Bronchial epithelial cell (primary cell): ENCODE data around the gene UGT1A6. TPM values are rescaled to one million over a fixed set of nuclear protein-coding genes. Genes with fewer than 3 reads are reported as not detected.

Source experiments
- DNase-seq: peaks from one replicate; pipeline ENCODE4 v3.0.0-alpha.2; 2010; ENCODE audit warnings: low read depth
- FAIRE-seq: peaks from 2 replicates; lab custom pipeline; 2011; peaks lifted over from hg19 to GRCh38; lab: Jason Lieb, UNC
- H3K27me3 ChIP-seq: 2 replicates; pipeline ENCODE4 v1.5.1; 2011; ENCODE audit warnings: low read length; ENCODE audit not compliant: control insufficient read depth, insufficient read depth
- H3K36me3 ChIP-seq: 2 replicates; pipeline ENCODE4 v1.5.1; 2011; ENCODE audit warnings: low read length; ENCODE audit not compliant: control insufficient read depth, insufficient read depth
- H3K4me3 ChIP-seq: 2 replicates; pipeline ENCODE4 v1.5.1; 2011; ENCODE audit warnings: mild to moderate bottlenecking, low read depth, low read length, control low read depth
- total RNA-seq: library from RNA; depleted of rRNA; stranded (reverse); fragments of >200 nt; gene quantifications from 2 replicates; pipeline ENCODE4 v1.2.1, GENCODE V29; 2014
- TF ChIP-seq, protein P1 (sequence below): IDR thresholded peaks from 2 replicates; pipeline ENCODE4 v1.5.1; 2011; ENCODE audit warnings: mild to moderate bottlenecking, moderate library complexity, low read length, control low read depth, inconsistent platforms; ENCODE audit not compliant: insufficient read depth, severe bottlenecking

UGT1A6 gene
- total RNA-seq, 1 donor from 2014 or later, result 12.9 TPM

DNA sequence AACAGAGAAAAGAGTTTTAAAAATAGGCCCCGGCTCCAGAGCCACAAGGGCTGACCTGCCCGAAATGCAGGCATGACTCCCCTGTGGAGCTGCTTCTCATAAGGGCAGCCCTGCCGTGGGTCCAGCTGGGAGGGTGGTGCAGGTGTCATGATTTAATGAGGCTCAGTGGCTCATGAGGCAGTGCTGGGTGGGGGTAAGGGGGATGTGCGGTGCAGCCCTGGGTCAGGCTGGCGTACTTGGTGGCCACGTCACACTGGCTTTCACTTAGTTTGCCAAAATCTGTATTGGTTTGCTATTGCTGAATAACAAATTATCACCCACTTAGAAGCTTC, 128.1 kb downstream of the UGT1A6 start:
- no peaks in the 10 kb centered on the region for H3K36me3 ChIP-seq
- H3K27me3 ChIP-seq, result no peaks in the 10 kb centered on the region
- no peak for DNase-seq
- TF ChIP-seq, protein P1, sequence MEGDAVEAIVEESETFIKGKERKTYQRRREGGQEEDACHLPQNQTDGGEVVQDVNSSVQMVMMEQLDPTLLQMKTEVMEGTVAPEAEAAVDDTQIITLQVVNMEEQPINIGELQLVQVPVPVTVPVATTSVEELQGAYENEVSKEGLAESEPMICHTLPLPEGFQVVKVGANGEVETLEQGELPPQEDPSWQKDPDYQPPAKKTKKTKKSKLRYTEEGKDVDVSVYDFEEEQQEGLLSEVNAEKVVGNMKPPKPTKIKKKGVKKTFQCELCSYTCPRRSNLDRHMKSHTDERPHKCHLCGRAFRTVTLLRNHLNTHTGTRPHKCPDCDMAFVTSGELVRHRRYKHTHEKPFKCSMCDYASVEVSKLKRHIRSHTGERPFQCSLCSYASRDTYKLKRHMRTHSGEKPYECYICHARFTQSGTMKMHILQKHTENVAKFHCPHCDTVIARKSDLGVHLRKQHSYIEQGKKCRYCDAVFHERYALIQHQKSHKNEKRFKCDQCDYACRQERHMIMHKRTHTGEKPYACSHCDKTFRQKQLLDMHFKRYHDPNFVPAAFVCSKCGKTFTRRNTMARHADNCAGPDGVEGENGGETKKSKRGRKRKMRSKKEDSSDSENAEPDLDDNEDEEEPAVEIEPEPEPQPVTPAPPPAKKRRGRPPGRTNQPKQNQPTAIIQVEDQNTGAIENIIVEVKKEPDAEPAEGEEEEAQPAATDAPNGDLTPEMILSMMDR, result no peak
- no peak overlapping the region for H3K4me3 ChIP-seq
- FAIRE-seq, result no peak

DNA sequence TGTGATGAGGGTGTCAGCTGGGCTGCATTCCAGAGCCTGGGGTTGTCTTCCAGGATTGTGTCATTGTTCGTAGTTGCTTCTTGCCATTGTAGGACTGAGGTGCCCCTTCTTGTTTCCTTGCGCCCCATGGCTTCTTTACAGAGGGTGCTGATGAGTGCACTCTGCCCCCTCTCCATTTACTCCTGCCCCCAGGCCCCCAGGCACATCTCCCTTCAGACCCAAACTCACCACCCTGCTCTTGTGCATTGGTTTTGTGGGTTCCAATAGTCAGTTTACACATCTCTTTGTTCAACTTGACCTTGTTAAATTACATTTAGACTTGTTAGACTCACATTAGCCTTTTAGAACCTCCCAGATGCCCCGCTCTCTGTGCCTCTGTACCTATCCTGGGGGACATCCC, 128.5 kb downstream of the UGT1A6 start:
- no peak overlapping the region for H3K4me3 ChIP-seq
- TF ChIP-seq, protein P1, result no peak
- no peak for FAIRE-seq
- no peaks in the 10 kb centered on the region for H3K27me3 ChIP-seq
- H3K36me3 ChIP-seq, result no peaks in the 10 kb centered on the region
- no peak for DNase-seq

DNA sequence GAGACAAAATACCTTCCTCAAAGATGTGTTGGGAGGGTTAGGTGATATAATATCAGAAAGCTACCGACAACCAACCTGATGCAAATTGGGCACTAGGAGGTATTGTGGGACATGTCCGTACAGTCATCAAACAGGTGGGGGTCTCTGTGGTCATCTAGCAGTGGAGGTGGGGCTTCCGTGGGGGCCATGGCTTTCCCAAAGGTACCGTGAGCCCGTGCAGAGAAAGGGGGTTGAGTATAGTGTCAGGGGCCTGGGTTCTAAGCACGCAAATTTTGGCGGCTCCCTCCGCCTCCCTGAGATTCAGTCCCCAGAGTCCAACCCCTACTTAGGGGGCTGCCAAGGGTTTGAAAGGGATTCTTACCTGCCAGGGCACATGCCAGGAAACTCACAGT, 129.0 kb downstream of the UGT1A6 start:
- Histone ChIP-seq H3K4me3 (no peak overlapping the region), H3K27me3 (no peaks in the 10 kb centered on the region), H3K36me3 (no peaks in the 10 kb centered on the region)
- FAIRE-seq (no peak), DNase-seq (no peak)
- TF ChIP-seq, protein P1, result no peak

DNA sequence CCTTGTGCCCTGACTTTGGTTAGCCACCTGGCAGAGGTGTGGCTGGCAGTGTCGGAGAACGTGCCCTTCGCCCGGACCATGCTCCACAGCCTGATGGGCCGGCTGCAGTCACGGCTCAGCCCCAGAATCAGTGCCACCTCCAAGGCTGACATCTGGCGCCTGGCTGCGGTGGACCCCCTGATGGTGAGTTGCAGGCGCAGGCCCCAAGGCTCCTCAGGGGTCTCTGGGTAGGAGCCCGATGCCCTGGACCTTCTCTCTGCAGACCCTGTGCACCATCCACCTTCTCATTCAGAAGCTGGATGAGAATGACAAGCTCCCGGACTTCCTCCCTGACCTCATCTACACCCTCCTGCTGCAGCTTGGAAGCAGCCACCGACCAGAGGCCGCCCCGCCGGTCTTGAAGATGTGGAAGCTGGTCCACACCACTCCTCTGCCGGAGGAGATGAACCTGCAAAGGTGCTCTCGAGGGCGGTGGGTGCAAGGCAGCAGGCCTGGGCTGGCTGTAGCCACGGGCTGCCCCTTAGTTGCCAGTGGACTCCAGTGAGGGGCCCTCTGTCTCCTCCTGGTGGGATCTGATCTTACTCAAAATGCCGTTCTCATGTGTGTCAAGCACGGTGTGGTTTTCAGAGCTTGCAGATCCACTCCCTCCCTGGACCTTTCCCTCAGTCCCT, 129.5 kb downstream of the UGT1A6 start:
- DNase-seq (no peak), FAIRE-seq (no peak)
- Histone ChIP-seq H3K4me3 (no peak overlapping the region), H3K27me3 (no peaks in the 10 kb centered on the region), H3K36me3 (no peaks in the 10 kb centered on the region)
- TF ChIP-seq, protein P1, result no peak

Other genes starting within 250 kb of the UGT1A6 start
- 21.1 and 27.0 TPM in 2 replicates for gene USP40, start 126.1 kb upstream of the UGT1A6 start, total RNA-seq
- under 0.01 TPM in 2 replicates for gene UGT1A8, start 75.3 kb upstream of the UGT1A6 start, total RNA-seq
- gene UGT1A10, start 56.4 kb upstream of the UGT1A6 start, total RNA-seq, result not detected in 2 replicates
- gene UGT1A9, start 21.0 kb upstream of the UGT1A6 start, total RNA-seq, result 0.26 TPM in 1 of 2 replicates, not detected in the other
- 0.53 and 2.2 TPM in 2 replicates for gene UGT1A7, start 11.0 kb upstream of the UGT1A6 start, total RNA-seq
- gene UGT1A5, start 20.0 kb downstream of the UGT1A6 start, total RNA-seq, result 0.26 and 3.3 TPM in 2 replicates
- gene UGT1A4, start 25.8 kb downstream of the UGT1A6 start, total RNA-seq, result 0.26 and 2.9 TPM in 2 replicates
- 2.7 TPM in 1 of 2 replicates, not detected in the other for gene UGT1A3, start 36.2 kb downstream of the UGT1A6 start, total RNA-seq
- gene UGT1A1, start 67.4 kb downstream of the UGT1A6 start, total RNA-seq, result under 0.01 and 1.5 TPM in 2 replicates
- not detected in 2 replicates for gene MROH2A, start 85.4 kb downstream of the UGT1A6 start, total RNA-seq
- gene HJURP, start 161.6 kb downstream of the UGT1A6 start, total RNA-seq, result under 0.01 and 0.13 TPM in 2 replicates
- gene TRPM8, start 224.5 kb downstream of the UGT1A6 start, total RNA-seq, result not detected in 2 replicates